ENCODE data around the gene PLEKHA1. TPM values are rescaled to one million over a fixed set of nuclear protein-coding genes. Genes with fewer than 3 reads are reported as not detected.

PLEKHA1 gene
- total and polyA plus RNA-seq, 2 experiments from 2014 or later: 25.8 to 36.6 TPM

- TF ChIP-seq NANOG (IDR thresholded peaks at IDR 0.05; ENCODE audit: borderline replicate concordance) (no peak), ETS1 (IDR thresholded peaks at IDR 0.05) (no peak), CTCF (conservative IDR thresholded peaks at IDR 0.05; ENCODE audit: low read depth in 2 of 2) (no peak), EZH2 (IDR thresholded peaks at IDR 0.05; ENCODE audit: low read depth, unreplicated experiment) (no peak), EZH2phosphoT487 (IDR thresholded peaks at IDR 0.05; ENCODE audit: unreplicated experiment) (no peak), ZNF331 (CRISPR knock-in tag; IDR thresholded peaks at IDR 0.05; ENCODE audit: low read depth) (no peak), CREB1 (CRISPR knock-in tag; IDR thresholded peaks at IDR 0.05; ENCODE audit: low read depth) (no peak)
Observed at GRCh38 chr10:122413327-122413726, 38.8 kb downstream of the PLEKHA1 start (continued).

- no peak overlapping the region for H3K27ac Mint-ChIP-seq
- no peak overlapping the region for H3K4me3 Mint-ChIP-seq
- Histone ChIP-seq H3K4me3 (no peak overlapping the region), H3K79me2 (replicated peaks; ENCODE audit: insufficient read depth) (no peaks in the 10 kb centered on the region), H3K9me2 (ENCODE audit: insufficient read depth) (no peaks in the 10 kb centered on the region), H3K4me2 (no peak overlapping the region), H3K4me1 (ENCODE audit: insufficient read depth) (peaks cover 12% of the 10 kb centered on the region), H2AFZ (no peak overlapping the region), H3K27me3 (ENCODE audit: insufficient read depth) (no peaks in the 10 kb centered on the region), H4K20me1 (replicated peaks; ENCODE audit: insufficient read depth) (0 out of 2 replicates have a peak, but pooled peaks cover 5% of the 10 kb centered on the region), H3K27ac (ENCODE audit: low read depth) (no peak overlapping the region; the same call in 1 of the 2 replicates), H3F3A (replicated peaks; ENCODE audit: low read depth) (no peaks in the 10 kb centered on the region), H3K36me3 (ENCODE audit: insufficient read depth) (0 out of 2 replicates have a peak, but pooled peaks cover 4% of the 10 kb centered on the region)
- H3K4me1 Mint-ChIP-seq: peaks cover 10% of the 10 kb centered on the region; the same call in 2 of the 3 replicates
- H3K36me3 Mint-ChIP-seq (ENCODE audit: low read depth): peaks cover 15% of the 10 kb centered on the region
- ATAC-seq (no peak), DNase-seq (ENCODE audit: low spot score) (no peak)
- no peaks in the 10 kb centered on the region for H3K27me3 Mint-ChIP-seq (ENCODE audit: insufficient read depth, low read depth, poor library complexity)
- TF ChIP-seq ZNF331 (CRISPR knock-in tag; IDR thresholded peaks at IDR 0.05; ENCODE audit: low read depth) (no peak), ZNF114 (CRISPR knock-in tag; IDR thresholded peaks at IDR 0.05) (no peak), STAT1 (IDR thresholded peaks at IDR 0.05; ENCODE audit: unreplicated experiment) (no peak)
- H3K9me3 Mint-ChIP-seq: no peaks in the 10 kb centered on the region
Observed at GRCh38 chr10:122417667-122418066, 43.2 kb downstream of the PLEKHA1 start.

- Histone ChIP-seq H3K4me3 (no peak overlapping the region), H3K4me2 (no peak overlapping the region), H4K20me1 (replicated peaks; ENCODE audit: insufficient read depth) (0 out of 2 replicates have a peak, but pooled peaks cover 5% of the 10 kb centered on the region), H3K27me3 (ENCODE audit: insufficient read depth) (no peaks in the 10 kb centered on the region), H3K4me1 (ENCODE audit: insufficient read depth) (peaks cover 12% of the 10 kb centered on the region), H3F3A (replicated peaks; ENCODE audit: low read depth) (no peaks in the 10 kb centered on the region), H3K27ac (ENCODE audit: low read depth) (no peak overlapping the region), H3K79me2 (replicated peaks; ENCODE audit: insufficient read depth) (no peaks in the 10 kb centered on the region), H2AFZ (no peak overlapping the region), H3K9me2 (ENCODE audit: insufficient read depth) (no peaks in the 10 kb centered on the region), H3K36me3 (ENCODE audit: insufficient read depth) (0 out of 2 replicates have a peak, but pooled peaks cover 4% of the 10 kb centered on the region)
- DNase-seq (ENCODE audit: low spot score): no peak
- ATAC-seq: no peak
- no peak overlapping the region for H3K4me3 Mint-ChIP-seq
- H3K27me3 Mint-ChIP-seq (ENCODE audit: insufficient read depth, low read depth, poor library complexity): peaks cover 2% of the 10 kb centered on the region
- peaks cover 10% of the 10 kb centered on the region; the same call in 2 of the 3 replicates for H3K4me1 Mint-ChIP-seq
- H3K27ac Mint-ChIP-seq: no peak overlapping the region
- H3K9me3 Mint-ChIP-seq: no peaks in the 10 kb centered on the region
- H3K36me3 Mint-ChIP-seq (ENCODE audit: low read depth): peaks cover 14% of the 10 kb centered on the region
- TF ChIP-seq JUNB (IDR thresholded peaks at IDR 0.05; ENCODE audit: unreplicated experiment) (no peak), EZH2 (IDR thresholded peaks at IDR 0.05; ENCODE audit: low read depth, unreplicated experiment) (no peak), ZNF114 (CRISPR knock-in tag; IDR thresholded peaks at IDR 0.05) (no peak), NANOG (IDR thresholded peaks at IDR 0.05; ENCODE audit: borderline replicate concordance) (no peak), REST (IDR thresholded peaks at IDR 0.05; ENCODE audit: unreplicated experiment) (no peak)
Observed at GRCh38 chr10:122419016-122419415, 44.5 kb downstream of the PLEKHA1 start.
